Epithelial cell of proximal tubule (primary cell): ENCODE results near the gene CACNA1A. TPM values are rescaled to one million over a fixed set of nuclear protein-coding genes. Genes with fewer than 3 reads are reported as not detected.

Source experiments
- DNase-seq: peaks from one replicate; pipeline ENCODE4 v3.0.0-alpha.2; 2011; ENCODE audit warnings: low read depth
- H3K4me3 ChIP-seq: 2 replicates; pipeline ENCODE4 v1.5.1; 2011; ENCODE audit warnings: low read depth, mild to moderate bottlenecking, low read length
- CTCF ChIP-seq: conservative IDR thresholded peaks from 2 replicates; pipeline ENCODE4 v1.5.1; 2012; ENCODE audit warnings: low read depth, mild to moderate bottlenecking, low read length
- total RNA-seq: library from RNA; depleted of rRNA; stranded (reverse); fragments of >200 nt; gene quantifications from 2 replicates; pipeline ENCODE4 v1.2.3, GENCODE V29; 2015

CACNA1A gene
- 0.07 and 0.98 TPM in 2 replicates for total RNA-seq

GRCh38 chr19:13506471-13506820 is at the start of gene CACNA1A:
Gene CACNA1A, minus strand, starts transcription at chr19:13506479. Its CDS starts 255 bp downstream, at chr19:13506224.
- TF ChIP-seq CTCF, result no peak
- DNase-seq, result no peak
- H3K4me3 ChIP-seq, result no peak within 1 kb of the TSS

GRCh38 chr19:13554506-13555240 is 48.4 kb upstream of the CACNA1A start:
- no peak for TF ChIP-seq CTCF
- DNase-seq, result no peak
- H3K4me3 ChIP-seq, result no peak overlapping the region

- no peak for DNase-seq
- TF ChIP-seq CTCF, result no peak
Measured at GRCh38 chr19:13553880-13554400, 47.7 kb upstream of the CACNA1A start.

GRCh38 chr19:13548131-13548530 is 41.9 kb upstream of the CACNA1A start:
- TF ChIP-seq CTCF, result no peak
- no peak overlapping the region for H3K4me3 ChIP-seq
- no peak for DNase-seq

More at GRCh38 chr19:13553880-13554400, 47.7 kb upstream of the CACNA1A start:
- H3K4me3 ChIP-seq, result no peak overlapping the region

GRCh38 chr19:13547102-13547501 is 40.8 kb upstream of the CACNA1A start:
- no peak overlapping the region for H3K4me3 ChIP-seq
- TF ChIP-seq CTCF, result no peak
- no peak for DNase-seq

- DNase-seq, result no peak
- no peak for TF ChIP-seq CTCF
- no peak overlapping the region for H3K4me3 ChIP-seq
Measured at GRCh38 chr19:13544423-13544822, 38.1 kb upstream of the CACNA1A start.

GRCh38 chr19:13541554-13541953 is 35.3 kb upstream of the CACNA1A start:
- no peak overlapping the region for H3K4me3 ChIP-seq
- no peak for TF ChIP-seq CTCF
- no peak for DNase-seq
